AG04450 (cell line): ENCODE data around the gene RNU1-3. TPM values are rescaled to one million over a fixed set of nuclear protein-coding genes. Genes with fewer than 3 reads are reported as not detected.
"Not testable (repeated sequence)": the region's sequence is repeated elsewhere in the genome, so short reads cannot be mapped to it uniquely, and the experiment has no call there.

Experiments
- CTCF ChIA-PET: fragments of 300-600, 350-600 bp; formaldehyde crosslinking; extraction: SDS; loops from one replicate; lab custom pipeline; 2022; ENCODE audit warnings: antibody characterized with exemption, inconsistent platforms; lab: Charles Lee
- POLR2A ChIA-PET: fragments of 350-600 bp; formaldehyde crosslinking; extraction: SDS; loops from one replicate; lab custom pipeline; 2021; ENCODE audit warnings: antibody characterized with exemption, inconsistent platforms; lab: Yijun Ruan, JAX
- DNase-seq: peaks from one replicate; pipeline ENCODE4 v3.0.0-alpha.2; 2011; ENCODE audit warnings: low read depth, low spot score
- H3K27ac ChIP-seq: one replicate; pipeline ENCODE4 v1.5.1; 2012; ENCODE audit warnings: low read depth, low read length, control low read depth
- H3K27me3 ChIP-seq: one replicate; pipeline ENCODE4 v1.6.0; 2012; ENCODE audit warnings: low read length; ENCODE audit not compliant: control insufficient read depth, insufficient read depth
- H3K4me3 ChIP-seq: 2 replicates; pipeline ENCODE4 v1.5.1; 2011; ENCODE audit warnings: mild to moderate bottlenecking, low read depth, low read length, control low read depth
- H3K9me3 ChIP-seq: 2 replicates; pipeline ENCODE4 v1.5.1; 2012; ENCODE audit warnings: low read length; ENCODE audit not compliant: control insufficient read depth, insufficient read depth
- polyA plus RNA-seq: library from polyadenylated mRNA; depleted of rRNA; stranded (reverse); fragments of >200 nt; gene quantifications from 2 replicates; pipeline ENCODE4 v1.2.3, GENCODE V29; 2011
- TF ChIP-seq, protein P1 (sequence below): IDR thresholded peaks from 2 replicates; pipeline ENCODE4 v1.5.1; 2011; ENCODE audit warnings: low read depth, low read length, control low read depth, inconsistent platforms

The RNU1-3 gene
- polyA plus RNA-seq, 1 experiment, result not detected

DNA sequence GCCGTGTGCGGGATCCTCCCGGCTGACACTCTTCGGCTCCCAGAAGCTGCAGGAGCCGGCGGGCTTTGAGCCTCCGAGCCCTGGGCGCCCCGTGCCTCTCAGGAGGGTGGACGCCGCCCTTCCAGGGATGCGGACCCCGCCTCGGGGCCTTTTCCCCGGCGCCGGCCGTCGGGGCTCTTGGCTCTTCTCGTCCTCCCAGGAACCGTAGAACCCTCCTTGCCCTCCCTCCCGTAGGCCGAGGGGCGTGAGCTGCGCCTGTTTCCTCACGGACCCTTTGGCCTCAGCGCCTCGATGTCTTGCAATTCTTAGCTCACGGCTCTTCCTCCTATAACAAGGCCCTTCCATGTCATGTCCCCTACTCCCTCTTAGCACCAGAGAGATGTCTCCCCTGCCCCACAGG is 13.6 kb upstream of the RNU1-3 start:
- CTCF ChIA-PET, H3K27me3 ChIP-seq, H3K27ac ChIP-seq, DNase-seq, H3K9me3 ChIP-seq, H3K4me3 ChIP-seq, POLR2A ChIA-PET: not testable (repeated sequence)

DNA sequence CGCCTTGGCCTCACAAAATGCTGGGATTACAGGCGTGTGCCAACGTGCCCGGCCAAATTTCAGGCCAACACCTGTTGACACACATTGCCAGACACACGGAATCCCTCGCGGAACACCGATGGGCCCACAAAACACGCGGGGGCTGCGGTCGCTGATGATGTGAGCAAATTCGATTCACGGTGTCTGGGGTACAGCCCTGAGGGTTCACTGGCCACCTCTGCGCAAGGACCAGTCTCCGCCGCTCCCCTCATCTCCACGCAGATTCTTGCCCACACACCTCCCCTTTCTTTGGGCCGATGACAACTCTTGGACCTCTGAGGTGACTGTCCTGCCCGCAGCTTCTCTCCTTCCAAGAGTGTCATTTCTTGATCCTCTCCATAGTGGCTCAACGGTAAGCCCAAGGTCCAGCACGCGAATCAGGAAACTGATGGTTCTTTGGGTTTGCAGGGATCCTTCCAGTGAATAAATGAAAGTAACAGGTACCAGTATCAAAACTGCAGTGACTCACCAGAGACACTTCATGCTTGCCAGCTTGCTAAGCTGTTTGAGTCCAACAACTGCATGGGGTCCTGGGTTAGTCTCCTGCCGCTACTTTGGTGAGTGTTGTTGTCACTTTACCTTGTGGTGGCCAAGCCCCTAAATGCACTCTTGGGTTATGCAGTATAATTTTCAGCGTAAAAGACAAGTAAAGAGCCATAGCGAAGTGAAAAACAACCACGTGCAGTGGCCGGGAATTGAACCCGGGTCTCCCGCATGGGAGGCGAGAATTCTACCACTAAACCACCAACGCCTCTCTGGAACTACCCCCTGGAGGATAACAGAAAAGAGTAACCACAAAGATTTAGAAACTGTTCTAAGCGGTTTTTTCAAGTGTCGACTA is 11.0 kb upstream of the RNU1-3 start:
- no peaks in the 10 kb centered on the region for H3K27me3 ChIP-seq
- no peaks in the 10 kb centered on the region for H3K9me3 ChIP-seq
- peak; percentile 10 for DNase-seq
- TF ChIP-seq, protein P1, sequence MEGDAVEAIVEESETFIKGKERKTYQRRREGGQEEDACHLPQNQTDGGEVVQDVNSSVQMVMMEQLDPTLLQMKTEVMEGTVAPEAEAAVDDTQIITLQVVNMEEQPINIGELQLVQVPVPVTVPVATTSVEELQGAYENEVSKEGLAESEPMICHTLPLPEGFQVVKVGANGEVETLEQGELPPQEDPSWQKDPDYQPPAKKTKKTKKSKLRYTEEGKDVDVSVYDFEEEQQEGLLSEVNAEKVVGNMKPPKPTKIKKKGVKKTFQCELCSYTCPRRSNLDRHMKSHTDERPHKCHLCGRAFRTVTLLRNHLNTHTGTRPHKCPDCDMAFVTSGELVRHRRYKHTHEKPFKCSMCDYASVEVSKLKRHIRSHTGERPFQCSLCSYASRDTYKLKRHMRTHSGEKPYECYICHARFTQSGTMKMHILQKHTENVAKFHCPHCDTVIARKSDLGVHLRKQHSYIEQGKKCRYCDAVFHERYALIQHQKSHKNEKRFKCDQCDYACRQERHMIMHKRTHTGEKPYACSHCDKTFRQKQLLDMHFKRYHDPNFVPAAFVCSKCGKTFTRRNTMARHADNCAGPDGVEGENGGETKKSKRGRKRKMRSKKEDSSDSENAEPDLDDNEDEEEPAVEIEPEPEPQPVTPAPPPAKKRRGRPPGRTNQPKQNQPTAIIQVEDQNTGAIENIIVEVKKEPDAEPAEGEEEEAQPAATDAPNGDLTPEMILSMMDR, result no peak
- POLR2A ChIA-PET, result no interaction called here
- H3K4me3 ChIP-seq, result no peak overlapping the region
- CTCF ChIA-PET, result no interaction called here
- H3K27ac ChIP-seq, result no peak overlapping the region

DNA sequence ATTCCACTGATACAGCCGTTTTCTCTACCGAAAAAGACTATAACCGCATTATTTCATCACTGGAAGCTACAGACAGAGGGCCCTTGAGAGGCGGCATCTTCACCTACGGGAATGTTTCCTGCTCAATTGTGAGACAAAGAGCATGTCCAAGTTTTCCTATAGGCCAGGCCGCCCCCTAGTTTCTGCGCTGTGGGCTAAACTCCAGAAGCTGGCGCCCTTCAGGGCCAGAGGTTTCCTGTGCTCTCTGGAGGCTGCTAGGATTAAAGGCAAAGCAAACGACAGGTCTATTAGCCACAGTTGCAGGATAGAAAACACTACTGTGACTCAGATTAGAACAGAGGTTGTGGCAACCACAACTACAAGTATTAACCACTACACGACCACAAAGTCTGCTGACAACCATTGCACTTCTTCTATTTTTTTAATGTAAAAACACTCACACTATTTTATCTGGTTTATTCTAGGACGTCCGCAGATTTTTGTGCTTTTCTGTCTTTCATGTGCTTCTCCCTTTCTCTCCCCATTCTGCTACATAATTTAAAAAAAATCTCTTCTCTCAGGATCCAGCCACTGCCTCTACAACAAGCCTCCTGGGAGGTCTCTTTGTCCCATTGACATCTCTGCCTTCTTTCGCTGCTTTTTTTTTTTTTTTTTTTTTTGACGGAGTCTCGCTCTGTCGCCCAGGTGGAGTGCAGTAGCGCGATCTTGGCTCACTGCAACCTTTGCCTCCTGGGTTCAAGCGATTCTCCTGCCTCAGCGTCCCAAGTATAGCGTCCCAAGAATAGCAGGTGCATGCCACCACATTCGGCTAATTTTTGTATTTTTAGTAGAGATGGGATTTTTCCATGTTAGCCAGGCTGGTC is 10.1 kb upstream of the RNU1-3 start:
- H3K9me3 ChIP-seq, CTCF ChIA-PET, DNase-seq, H3K27me3 ChIP-seq, H3K27ac ChIP-seq, H3K4me3 ChIP-seq, POLR2A ChIA-PET: not testable (repeated sequence)

DNA sequence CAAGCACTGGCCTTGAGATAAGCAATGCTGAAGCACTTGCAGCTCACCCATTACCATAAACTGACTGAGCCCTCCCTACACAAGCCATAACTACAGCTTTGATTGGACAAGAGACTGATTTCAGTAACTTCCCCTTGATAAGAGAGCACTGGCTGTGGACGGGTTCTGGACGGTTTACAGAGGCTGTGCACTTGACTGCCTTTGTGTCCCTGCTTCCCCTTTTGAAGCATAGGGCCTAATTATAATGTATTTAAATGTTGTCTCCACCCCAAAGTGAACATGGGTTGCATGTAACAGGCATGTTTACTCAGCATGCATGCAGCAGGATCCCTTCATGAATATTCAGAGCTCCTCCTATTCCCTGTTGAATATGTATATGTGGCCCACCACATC is 8.4 kb upstream of the RNU1-3 start:
- H3K27me3 ChIP-seq, CTCF ChIA-PET, DNase-seq, H3K27ac ChIP-seq, H3K9me3 ChIP-seq, POLR2A ChIA-PET, H3K4me3 ChIP-seq: not testable (repeated sequence)

DNA sequence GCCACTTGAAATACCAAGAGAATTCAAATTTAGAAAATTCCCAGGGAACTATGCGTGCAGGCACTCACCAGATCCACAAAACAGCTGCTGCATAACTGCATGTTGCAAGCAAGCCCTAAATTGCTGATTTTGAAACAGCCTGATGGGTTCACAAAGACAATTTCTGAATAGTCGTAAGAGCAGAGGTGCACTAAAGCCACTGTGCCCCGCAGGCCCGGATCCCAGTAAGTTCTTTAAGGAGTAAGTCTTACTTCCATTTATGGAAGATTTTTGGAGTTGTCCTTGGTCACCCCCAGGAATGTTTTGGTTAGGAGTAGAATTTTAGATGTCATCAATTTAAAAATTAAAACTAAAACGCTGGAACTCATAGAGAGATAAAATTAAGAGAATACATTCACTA is 7.2 kb upstream of the RNU1-3 start:
- H3K9me3 ChIP-seq, H3K27me3 ChIP-seq, H3K4me3 ChIP-seq, DNase-seq, CTCF ChIA-PET, POLR2A ChIA-PET, H3K27ac ChIP-seq: not testable (repeated sequence)

DNA sequence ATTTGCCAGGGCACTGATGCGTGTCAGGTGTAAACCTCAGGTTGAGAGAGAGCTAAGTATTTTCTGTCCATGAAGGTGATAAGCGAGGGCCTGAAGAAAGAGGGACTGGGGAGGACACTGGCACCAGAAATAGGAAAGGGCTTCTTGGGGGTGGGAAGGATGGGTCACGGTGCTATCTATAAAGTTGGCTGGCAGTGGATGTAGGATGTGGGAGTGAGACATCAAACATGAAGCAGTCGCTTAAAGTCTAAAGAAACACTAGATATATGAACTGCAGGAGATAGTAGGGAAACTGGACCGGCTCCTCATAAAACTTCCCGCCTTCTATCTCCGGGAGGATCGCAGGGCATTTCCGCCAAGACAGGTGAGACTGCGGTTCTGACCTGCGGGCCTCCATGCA is 912 bp downstream of the RNU1-3 start:
- H3K27ac ChIP-seq, DNase-seq, H3K4me3 ChIP-seq, H3K9me3 ChIP-seq, POLR2A ChIA-PET, H3K27me3 ChIP-seq, CTCF ChIA-PET: not testable (repeated sequence)

DNA sequence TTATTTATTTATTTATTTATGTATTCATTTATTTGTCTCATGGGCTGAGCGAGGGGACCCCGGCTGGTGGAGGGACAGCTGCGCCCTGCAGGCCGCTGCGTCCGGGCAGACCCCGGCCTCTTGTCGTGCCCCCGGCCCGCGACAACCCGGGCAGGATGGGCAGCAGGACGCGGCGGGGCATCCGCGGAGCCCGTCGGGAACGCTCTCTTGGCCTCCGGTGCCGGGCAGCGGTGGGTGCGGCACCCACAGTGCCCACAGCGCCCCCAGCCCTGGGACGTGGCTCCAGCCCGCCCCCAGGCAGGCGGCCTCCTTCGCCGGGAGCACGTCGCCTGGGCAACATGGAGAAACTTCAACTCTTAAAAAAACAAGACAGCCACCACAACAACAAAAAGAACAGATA is 8.5 kb downstream of the RNU1-3 start:
- CTCF ChIA-PET, result not testable (repeated sequence)

DNA sequence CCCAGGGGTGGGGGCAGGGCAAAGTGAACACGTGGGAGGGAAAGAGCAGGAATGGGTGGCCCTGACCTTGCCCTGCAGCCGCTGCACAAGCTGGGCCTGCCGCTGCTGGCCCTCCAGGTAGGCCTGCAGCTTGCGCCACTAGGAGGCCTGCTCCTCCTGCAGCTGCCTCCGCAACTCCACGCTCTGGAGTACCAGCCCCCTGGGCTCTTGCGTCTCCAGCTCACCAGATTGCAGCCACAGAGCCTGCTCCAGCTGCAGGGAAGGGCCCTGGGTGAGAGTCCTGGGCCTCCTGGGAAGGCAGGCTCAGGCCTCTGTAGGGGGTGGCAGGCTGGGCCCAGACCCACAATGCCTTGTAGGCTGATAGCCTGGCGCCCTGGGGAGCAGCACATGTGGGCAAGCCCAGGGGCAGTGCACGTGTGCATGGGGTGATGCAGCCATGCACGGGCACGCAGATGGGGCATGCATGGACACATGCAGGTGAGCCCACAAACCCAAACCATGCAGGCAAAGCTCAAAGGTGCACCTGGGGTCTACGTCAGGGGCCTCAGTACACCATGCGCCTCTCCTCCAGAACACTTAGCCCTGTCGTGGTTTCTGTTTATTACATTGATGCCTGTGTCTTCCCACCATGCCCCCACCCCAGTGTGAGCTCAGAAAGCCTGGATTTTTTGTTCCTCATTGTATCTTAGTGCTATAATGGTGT is 9.6 kb downstream of the RNU1-3 start:
- H3K9me3 ChIP-seq, H3K27ac ChIP-seq, H3K27me3 ChIP-seq, H3K4me3 ChIP-seq, DNase-seq, POLR2A ChIA-PET, CTCF ChIA-PET: not testable (repeated sequence)

More for the DNA sequence above, 8.5 kb downstream of the RNU1-3 start:
- POLR2A ChIA-PET, DNase-seq, H3K27ac ChIP-seq, H3K4me3 ChIP-seq, H3K27me3 ChIP-seq, H3K9me3 ChIP-seq: not testable (repeated sequence)

DNA sequence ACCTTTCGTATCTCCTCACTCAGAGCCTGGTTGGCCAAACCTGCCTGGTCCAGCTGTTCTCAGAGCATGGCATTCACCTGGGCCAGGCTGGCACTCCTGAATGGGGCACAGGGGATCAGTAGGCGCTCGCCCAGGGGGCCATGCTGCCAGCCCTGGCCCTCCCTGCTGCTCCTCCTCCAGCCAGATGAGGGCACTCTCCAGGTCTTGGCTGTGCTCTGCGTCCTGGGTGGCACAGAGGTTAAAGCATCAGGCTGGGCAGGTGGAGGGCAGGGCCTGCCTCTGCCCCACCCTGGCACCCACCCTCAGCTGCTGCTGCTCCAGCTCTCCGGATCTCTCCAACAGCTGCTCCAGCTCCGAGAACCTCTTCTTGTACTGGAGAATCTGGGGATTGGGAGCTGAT is 10.2 kb downstream of the RNU1-3 start:
- H3K27me3 ChIP-seq, H3K9me3 ChIP-seq, H3K27ac ChIP-seq, POLR2A ChIA-PET, CTCF ChIA-PET, DNase-seq, H3K4me3 ChIP-seq: not testable (repeated sequence)

DNA sequence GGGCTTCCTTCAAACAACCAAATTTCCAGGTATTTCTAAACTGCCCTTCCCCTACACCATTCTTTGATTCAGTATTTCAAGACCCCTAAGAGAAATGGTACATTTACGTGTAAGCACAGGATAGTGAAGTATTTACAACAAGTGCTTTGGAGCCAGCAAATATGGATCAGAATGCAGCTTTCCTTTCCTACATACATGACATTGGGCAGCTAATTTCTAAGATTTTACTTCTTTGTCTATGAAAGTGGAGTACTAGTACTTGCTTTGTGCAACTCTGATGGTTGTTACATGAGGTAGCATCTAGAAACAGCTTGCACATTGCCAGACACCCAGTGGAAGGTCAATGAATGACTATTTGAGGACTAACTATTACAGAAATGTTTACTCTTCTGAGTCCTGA is 15.2 kb downstream of the RNU1-3 start:
- H3K27me3 ChIP-seq, H3K27ac ChIP-seq, H3K9me3 ChIP-seq, POLR2A ChIA-PET, H3K4me3 ChIP-seq, CTCF ChIA-PET, DNase-seq: not testable (repeated sequence)
